ENCODE data around the gene ARHGAP6. TPM values are rescaled to one million over a fixed set of nuclear protein-coding genes. Genes with fewer than 3 reads are reported as not detected.
"Not testable (repeated sequence)": the region's sequence is repeated elsewhere in the genome, so short reads cannot be mapped to it uniquely, and the experiment has no call there.

ARHGAP6 gene
- total RNA-seq, 1 donor from 2014 or later, result not detected

DNA sequence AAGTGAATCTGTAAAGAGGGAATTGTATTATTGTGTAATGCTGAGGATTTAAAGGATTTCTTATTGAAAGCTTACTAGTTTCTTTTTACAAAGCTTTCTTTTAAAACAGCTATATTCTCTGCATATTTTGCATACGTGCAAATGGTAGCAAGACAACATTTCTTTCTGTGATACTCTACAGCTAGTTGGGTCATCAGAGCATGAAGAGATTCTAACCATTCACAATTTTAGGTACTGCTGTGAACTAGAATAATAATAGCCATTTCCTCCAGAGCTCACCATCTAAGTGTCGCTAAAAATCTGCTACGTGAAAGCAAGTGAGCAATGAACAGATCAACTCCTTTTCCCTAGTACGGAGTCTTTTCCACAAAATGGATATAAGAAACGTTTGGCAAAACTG lies 37.3 kb downstream of the ARHGAP6 start:
- intact Hi-C loops (cut with micrococcal nuclease), result no loop called here
- H3K4me3 Mint-ChIP-seq (ENCODE audit: low read depth), result no peak overlapping the region
- no peak for DNase-seq (ENCODE audit: low spot score)
- no peaks in the 10 kb centered on the region for H3K27me3 Mint-ChIP-seq (ENCODE audit: low read depth)
- H3K9me3 Mint-ChIP-seq, result no peaks in the 10 kb centered on the region
- no peak overlapping the region for H3K27ac Mint-ChIP-seq
- no peaks in the 10 kb centered on the region for H3K4me1 Mint-ChIP-seq (ENCODE audit: low read depth)
- H3K36me3 Mint-ChIP-seq (ENCODE audit: low read depth), result no peaks in the 10 kb centered on the region

DNA sequence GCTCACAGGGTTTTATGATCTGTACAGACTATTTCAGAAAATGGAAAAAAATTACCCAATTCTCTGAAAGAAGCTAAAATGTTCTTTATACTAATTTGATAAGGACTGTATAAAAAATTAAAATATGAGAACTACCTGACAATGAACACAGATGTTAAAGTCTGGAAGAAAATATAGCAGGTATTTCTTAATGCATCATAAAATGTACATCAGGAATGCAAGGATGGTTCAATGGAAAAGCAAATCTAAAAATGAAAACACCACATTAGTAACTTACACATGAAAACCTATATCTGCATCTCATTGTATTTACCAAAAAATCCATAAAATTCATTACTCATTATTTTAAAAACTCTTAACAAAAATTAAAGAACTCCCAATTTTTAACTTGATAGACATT lies 39.4 kb downstream of the ARHGAP6 start:
- Mint-ChIP-seq H3K4me3 (ENCODE audit: low read depth) (no peak overlapping the region), H3K9me3 (no peaks in the 10 kb centered on the region), H3K36me3 (ENCODE audit: low read depth) (no peaks in the 10 kb centered on the region), H3K27ac (no peak overlapping the region), H3K27me3 (ENCODE audit: low read depth) (no peaks in the 10 kb centered on the region), H3K4me1 (ENCODE audit: low read depth) (no peaks in the 10 kb centered on the region)
- intact Hi-C loops (cut with micrococcal nuclease), result no loop called here
- no peak for DNase-seq (ENCODE audit: low spot score)

DNA sequence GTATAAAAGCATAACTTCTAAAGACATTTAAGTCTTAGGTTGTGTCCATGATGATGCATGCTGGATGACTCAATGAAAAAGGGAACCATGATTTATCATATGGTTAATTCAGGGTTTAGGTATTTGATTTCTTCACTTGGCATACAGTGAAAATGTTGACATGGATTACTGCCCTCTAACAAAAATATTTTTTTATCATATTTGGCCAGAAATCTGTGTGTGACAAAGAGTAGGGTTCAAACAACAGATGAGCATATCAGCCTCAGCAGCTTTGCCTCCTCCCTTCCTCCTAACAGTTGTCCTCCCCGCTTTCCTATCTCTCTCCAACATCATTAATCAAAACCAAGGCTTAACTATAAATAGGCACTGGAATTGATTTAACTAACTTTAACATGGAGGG lies 46.3 kb downstream of the ARHGAP6 start:
- no peaks in the 10 kb centered on the region for H3K27me3 Mint-ChIP-seq (ENCODE audit: low read depth)
- H3K9me3 Mint-ChIP-seq, result no peaks in the 10 kb centered on the region
- no peaks in the 10 kb centered on the region for H3K4me1 Mint-ChIP-seq (ENCODE audit: low read depth)
- H3K4me3 Mint-ChIP-seq (ENCODE audit: low read depth), result no peak overlapping the region
- no peak for DNase-seq (ENCODE audit: low spot score)
- H3K36me3 Mint-ChIP-seq (ENCODE audit: low read depth), result no peaks in the 10 kb centered on the region
- no peak overlapping the region for H3K27ac Mint-ChIP-seq
- intact Hi-C loops (cut with micrococcal nuclease), result no loop called here

DNA sequence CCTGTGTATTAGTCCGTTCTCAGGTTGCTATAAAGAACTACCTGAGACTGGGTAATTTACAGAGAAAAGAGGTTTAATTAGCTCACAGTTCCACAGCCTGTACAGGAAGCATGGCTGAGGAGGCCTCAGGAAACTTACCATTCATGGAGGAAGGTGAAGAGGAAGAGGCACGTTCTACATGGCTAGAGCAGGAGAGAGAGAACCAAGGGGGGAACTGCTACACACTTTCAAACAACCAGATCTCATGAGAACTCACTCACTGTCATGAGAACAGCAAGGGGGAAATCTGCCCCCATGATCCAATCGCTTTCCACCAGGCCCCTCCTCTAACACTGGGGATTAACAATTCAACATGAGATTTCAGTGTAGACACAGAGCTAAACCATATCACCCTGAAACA lies 51.5 kb downstream of the ARHGAP6 start:
- DNase-seq (ENCODE audit: low spot score); H3K4me3 Mint-ChIP-seq (ENCODE audit: low read depth); intact Hi-C loops (cut with micrococcal nuclease); H3K9me3 Mint-ChIP-seq; H3K4me1 Mint-ChIP-seq (ENCODE audit: low read depth); H3K27me3 Mint-ChIP-seq (ENCODE audit: low read depth); H3K36me3 Mint-ChIP-seq (ENCODE audit: low read depth); H3K27ac Mint-ChIP-seq: not testable (repeated sequence)

DNA sequence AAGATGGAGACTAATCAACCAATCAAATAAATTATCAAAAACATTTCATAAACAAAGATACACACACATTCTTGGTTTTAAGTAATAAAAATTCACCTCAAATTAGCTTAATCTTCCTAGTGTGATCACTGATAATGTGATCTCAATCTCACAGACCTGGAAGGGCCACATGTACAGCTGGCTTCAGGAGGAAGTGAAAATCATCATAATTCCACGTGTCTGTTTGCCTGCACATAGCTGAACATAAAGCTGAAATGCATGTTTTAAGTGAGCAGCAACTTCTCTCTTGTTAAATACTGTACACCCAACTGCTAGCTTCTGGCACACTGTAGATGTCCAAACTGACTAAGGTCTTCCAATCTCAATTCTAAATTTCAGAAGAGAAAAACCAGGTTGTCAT lies 53.8 kb downstream of the ARHGAP6 start:
- Mint-ChIP-seq H3K9me3 (no peaks in the 10 kb centered on the region), H3K36me3 (ENCODE audit: low read depth) (no peaks in the 10 kb centered on the region), H3K27me3 (ENCODE audit: low read depth) (no peaks in the 10 kb centered on the region), H3K27ac (no peak overlapping the region), H3K4me3 (ENCODE audit: low read depth) (no peak overlapping the region), H3K4me1 (ENCODE audit: low read depth) (no peaks in the 10 kb centered on the region)
- no peak for DNase-seq (ENCODE audit: low spot score)
- intact Hi-C loops (cut with micrococcal nuclease), result no loop called here

DNA sequence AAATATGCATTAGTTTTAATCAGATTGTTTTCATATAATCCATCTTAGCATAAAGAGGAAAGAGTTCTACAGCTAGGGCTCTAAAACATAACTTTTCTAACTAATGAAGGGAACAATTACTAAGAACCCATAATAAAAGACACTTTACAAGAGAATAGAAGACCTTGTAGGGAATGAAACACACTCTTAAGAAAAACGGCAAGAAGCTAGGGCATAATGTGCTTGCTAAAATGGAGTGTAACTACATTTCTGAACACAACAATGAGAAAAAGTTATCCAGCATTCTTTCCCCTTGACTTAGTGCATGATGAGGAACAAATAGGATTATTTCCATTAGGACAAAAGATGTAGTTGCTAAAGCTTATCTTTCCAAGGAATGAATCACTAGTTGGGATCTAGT lies 54.6 kb downstream of the ARHGAP6 start:
- Mint-ChIP-seq H3K27ac (no peak overlapping the region), H3K4me3 (ENCODE audit: low read depth) (no peak overlapping the region), H3K36me3 (ENCODE audit: low read depth) (no peaks in the 10 kb centered on the region), H3K4me1 (ENCODE audit: low read depth) (no peaks in the 10 kb centered on the region), H3K27me3 (ENCODE audit: low read depth) (no peaks in the 10 kb centered on the region), H3K9me3 (no peaks in the 10 kb centered on the region)
- DNase-seq (ENCODE audit: low spot score), result no peak
- intact Hi-C loops (cut with micrococcal nuclease), result no loop called here

DNA sequence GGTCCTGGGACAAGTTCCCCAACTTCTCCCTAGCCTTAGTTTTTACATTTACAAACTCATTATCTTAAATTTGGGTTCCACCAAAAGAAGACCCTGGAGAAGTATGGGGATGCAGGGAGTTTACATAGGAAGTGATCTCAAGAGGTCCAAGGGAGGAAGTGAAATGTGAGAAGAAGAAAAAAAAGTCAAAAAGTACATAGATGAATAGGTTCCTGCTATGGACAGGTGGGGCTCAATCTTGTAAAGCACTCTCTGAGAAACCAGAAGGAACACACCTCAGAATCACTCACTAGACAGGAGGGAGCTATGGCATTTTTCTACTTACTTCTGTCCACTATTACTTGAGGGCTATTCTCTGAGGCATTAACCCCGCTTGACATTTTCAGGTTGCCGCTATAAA lies 56.6 kb downstream of the ARHGAP6 start:
- Mint-ChIP-seq H3K36me3 (ENCODE audit: low read depth) (no peaks in the 10 kb centered on the region), H3K9me3 (no peaks in the 10 kb centered on the region), H3K4me3 (ENCODE audit: low read depth) (no peak overlapping the region), H3K4me1 (ENCODE audit: low read depth) (no peaks in the 10 kb centered on the region), H3K27me3 (ENCODE audit: low read depth) (no peaks in the 10 kb centered on the region), H3K27ac (no peak overlapping the region)
- intact Hi-C loops (cut with micrococcal nuclease), result no loop called here
- DNase-seq (ENCODE audit: low spot score), result no peak

DNA sequence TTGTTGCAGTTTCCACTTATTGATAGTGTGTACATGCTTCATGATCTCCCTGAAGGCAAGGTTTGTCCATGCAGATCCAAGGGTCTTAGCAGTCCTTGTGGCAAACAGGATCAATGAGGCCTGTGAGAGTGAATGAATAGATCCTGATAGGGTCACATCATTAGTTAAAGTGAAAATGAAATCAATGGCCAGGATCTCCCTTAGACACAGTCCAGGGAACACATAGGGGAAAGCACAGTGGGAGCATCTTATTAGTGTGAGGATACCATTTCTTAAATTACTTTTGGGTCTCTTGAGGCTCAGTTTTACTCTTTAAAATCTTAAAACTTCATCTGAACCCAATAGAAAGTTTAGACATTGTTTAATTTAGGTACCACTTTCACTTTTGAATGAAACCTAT lies 59.3 kb downstream of the ARHGAP6 start:
- H3K27me3 Mint-ChIP-seq (ENCODE audit: low read depth), result no peaks in the 10 kb centered on the region
- H3K4me1 Mint-ChIP-seq (ENCODE audit: low read depth), result no peaks in the 10 kb centered on the region
- H3K4me3 Mint-ChIP-seq (ENCODE audit: low read depth), result no peak overlapping the region
- H3K9me3 Mint-ChIP-seq, result no peaks in the 10 kb centered on the region
- DNase-seq (ENCODE audit: low spot score), result no peak
- H3K27ac Mint-ChIP-seq, result no peak overlapping the region
- H3K36me3 Mint-ChIP-seq (ENCODE audit: low read depth), result no peaks in the 10 kb centered on the region
- intact Hi-C loops (cut with micrococcal nuclease), result no loop called here

DNA sequence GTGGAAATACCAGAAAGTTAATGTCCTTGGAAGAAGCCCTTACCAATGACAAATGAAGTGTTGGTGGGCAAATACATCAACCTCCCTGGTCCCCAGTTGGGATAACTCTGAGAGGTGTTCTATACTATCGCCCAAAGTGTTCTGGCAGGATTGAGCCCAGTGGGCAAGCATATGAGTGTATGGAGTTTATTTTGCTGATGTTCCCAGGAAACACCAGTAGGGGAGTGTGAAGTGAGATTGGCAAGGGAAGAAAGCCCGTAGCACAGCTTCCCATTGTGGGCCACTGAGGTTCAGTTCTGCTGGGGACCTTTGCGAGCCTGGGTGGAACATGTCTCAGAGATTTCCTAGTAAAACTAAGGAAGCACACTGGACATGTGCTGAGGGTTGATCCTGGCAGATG lies 65.1 kb downstream of the ARHGAP6 start:
- DNase-seq (ENCODE audit: low spot score), result no peak
- Mint-ChIP-seq H3K4me3 (ENCODE audit: low read depth) (no peak overlapping the region), H3K27me3 (ENCODE audit: low read depth) (peaks cover 7% of the 10 kb centered on the region), H3K4me1 (ENCODE audit: low read depth) (no peaks in the 10 kb centered on the region), H3K27ac (no peak overlapping the region), H3K9me3 (no peaks in the 10 kb centered on the region), H3K36me3 (ENCODE audit: low read depth) (no peaks in the 10 kb centered on the region)
- intact Hi-C loops (cut with micrococcal nuclease), result no loop called here

DNA sequence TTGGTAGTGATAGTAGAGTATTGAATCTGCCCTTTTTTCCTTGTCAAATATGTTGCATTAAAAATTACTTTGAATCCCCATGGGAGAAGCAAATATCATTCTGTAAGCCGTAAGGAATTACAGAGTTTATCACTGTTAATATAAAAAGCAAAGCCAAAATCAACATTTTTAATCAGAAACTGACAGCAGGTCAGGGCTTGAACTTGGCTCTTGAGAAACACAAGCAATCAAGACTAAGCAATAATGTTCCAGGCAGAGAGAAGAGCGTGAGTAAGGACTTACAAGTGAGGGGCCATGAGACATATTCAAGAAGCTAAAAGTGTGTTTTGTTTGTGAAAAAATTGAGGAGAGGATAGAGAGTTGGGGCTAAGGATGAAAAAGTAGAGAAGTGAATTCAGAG lies 68.2 kb downstream of the ARHGAP6 start:
- no peaks in the 10 kb centered on the region for H3K36me3 Mint-ChIP-seq (ENCODE audit: low read depth)
- DNase-seq (ENCODE audit: low spot score), result no peak
- intact Hi-C loops (cut with micrococcal nuclease), result no loop called here

DNA sequence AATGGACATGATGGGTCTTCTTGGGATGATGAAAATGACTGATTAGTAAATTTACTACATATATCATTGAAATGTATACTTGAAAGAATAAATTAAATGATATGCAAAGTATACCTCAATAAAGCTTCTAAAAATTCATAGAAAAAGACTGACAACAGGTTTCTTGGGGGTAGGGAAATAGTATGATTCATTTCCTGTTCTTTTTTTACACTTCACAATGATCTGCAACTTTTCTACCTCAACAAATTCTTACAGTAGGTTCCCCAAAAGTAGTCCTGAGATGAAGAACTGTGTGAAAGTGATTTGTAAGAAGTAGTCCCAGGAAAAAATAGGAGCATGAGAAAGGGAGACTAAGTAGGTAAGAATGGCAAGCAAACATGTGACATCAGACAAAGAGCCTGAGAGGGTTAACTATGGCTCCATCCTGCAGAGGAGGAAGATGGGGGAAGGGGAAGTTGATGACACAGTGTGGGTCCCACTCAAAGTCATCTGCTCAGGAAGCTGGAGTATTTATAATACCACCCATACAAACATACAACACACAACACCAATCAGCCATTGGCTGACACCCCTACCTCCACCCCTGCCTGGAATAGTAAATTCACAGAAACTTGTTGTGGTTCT lies 73.9 kb downstream of the ARHGAP6 start:
- Mint-ChIP-seq H3K4me1 (ENCODE audit: low read depth) (peaks cover 8% of the 10 kb centered on the region), H3K27me3 (ENCODE audit: low read depth) (peaks cover 2% of the 10 kb centered on the region), H3K9me3 (no peaks in the 10 kb centered on the region), H3K36me3 (ENCODE audit: low read depth) (no peaks in the 10 kb centered on the region), H3K4me3 (ENCODE audit: low read depth) (no peak overlapping the region), H3K27ac (peak overlapping the region; percentile 81)
- DNase-seq (ENCODE audit: low spot score), result no peak
- intact Hi-C loops (cut with micrococcal nuclease), result no loop called here

More for the DNA sequence above, 68.2 kb downstream of the ARHGAP6 start:
- Mint-ChIP-seq H3K27ac (no peak overlapping the region), H3K4me3 (ENCODE audit: low read depth) (no peak overlapping the region), H3K27me3 (ENCODE audit: low read depth) (peaks cover 7% of the 10 kb centered on the region), H3K4me1 (ENCODE audit: low read depth) (no peaks in the 10 kb centered on the region), H3K9me3 (no peaks in the 10 kb centered on the region)

DNA sequence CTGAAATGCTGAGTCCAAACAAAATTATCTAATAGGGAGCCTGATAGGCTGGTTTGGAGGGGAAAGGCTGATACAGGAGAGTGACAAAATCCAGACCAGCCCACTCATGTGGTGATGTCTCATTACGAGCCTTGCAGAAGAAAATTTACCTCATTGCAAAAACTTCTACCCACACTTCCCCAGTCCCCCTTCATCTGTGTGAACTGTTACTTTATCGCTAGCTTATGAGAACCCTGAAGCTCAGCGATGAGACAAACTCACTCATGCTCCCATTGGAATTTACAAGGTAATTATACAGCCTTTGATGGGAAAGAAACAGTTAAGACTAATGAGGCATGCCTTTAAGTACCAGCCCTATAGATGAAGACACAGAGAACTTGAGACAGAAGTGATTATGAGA lies 76.1 kb downstream of the ARHGAP6 start:
- Mint-ChIP-seq H3K4me1 (ENCODE audit: low read depth) (peaks cover 8% of the 10 kb centered on the region), H3K9me3 (no peaks in the 10 kb centered on the region), H3K4me3 (ENCODE audit: low read depth) (no peak overlapping the region), H3K27me3 (ENCODE audit: low read depth) (peaks cover 2% of the 10 kb centered on the region), H3K27ac (no peak overlapping the region), H3K36me3 (ENCODE audit: low read depth) (no peaks in the 10 kb centered on the region)
- intact Hi-C loops (cut with micrococcal nuclease), result no loop called here
- DNase-seq (ENCODE audit: low spot score), result no peak

DNA sequence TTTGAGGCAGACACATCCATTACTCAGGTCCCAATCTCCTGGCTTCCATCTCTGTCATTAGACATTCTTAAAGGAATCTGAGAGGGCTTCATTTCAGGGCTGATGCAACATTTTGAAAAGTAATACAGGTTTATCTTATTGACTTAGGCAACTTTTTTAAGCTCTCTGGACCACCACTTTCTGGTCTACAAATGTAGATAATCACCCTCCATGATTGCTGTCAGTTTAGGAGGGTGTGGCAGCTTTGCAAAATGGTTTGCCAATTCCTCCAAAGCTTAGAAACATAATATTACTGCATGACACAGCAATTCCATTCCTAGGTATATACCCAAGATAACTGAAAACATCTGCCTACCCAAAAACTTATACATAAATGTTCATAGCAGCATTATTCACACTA lies 77.6 kb downstream of the ARHGAP6 start:
- H3K4me3 Mint-ChIP-seq (ENCODE audit: low read depth), result no peak overlapping the region
- peaks cover 2% of the 10 kb centered on the region for H3K27me3 Mint-ChIP-seq (ENCODE audit: low read depth)
- peaks cover 8% of the 10 kb centered on the region for H3K4me1 Mint-ChIP-seq (ENCODE audit: low read depth)
- no peak for DNase-seq (ENCODE audit: low spot score)
- H3K27ac Mint-ChIP-seq, result no peak overlapping the region
- no peaks in the 10 kb centered on the region for H3K36me3 Mint-ChIP-seq (ENCODE audit: low read depth)
- intact Hi-C loops (cut with micrococcal nuclease), result no loop called here
- H3K9me3 Mint-ChIP-seq, result no peaks in the 10 kb centered on the region

DNA sequence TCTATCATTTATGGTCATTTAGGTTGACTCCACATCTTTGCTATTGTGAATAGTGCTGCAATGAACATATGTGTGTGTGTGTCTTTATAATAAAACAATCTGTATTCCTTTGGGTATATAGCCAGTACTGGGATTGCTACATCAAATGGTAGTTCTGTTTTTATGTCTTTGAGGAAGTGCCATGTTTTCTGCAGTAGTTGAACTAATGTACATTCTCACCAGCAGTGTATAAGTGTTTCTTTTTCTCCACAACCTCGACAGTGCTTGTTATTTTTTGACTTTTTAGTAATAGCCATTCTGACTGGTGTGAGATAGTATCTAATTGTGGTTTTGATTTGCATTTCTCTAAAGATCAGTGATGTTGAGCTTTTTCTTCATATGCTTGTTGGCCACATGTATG lies 80.5 kb downstream of the ARHGAP6 start:
- Mint-ChIP-seq H3K9me3 (no peaks in the 10 kb centered on the region), H3K27me3 (ENCODE audit: low read depth) (peaks cover 2% of the 10 kb centered on the region), H3K4me1 (ENCODE audit: low read depth) (no peaks in the 10 kb centered on the region), H3K4me3 (ENCODE audit: low read depth) (no peak overlapping the region), H3K36me3 (ENCODE audit: low read depth) (no peaks in the 10 kb centered on the region), H3K27ac (no peak overlapping the region)
- intact Hi-C loops (cut with micrococcal nuclease), result no loop called here
- no peak for DNase-seq (ENCODE audit: low spot score)

Data from activated T-helper 2 cell treated with anti-CD3 and anti-CD28 coated beads, Interferon-gamma antibody, Interleukin-2, Interleukin-4, amounts not matched to agents 10 μg/mL and 5 μg/mL and 100 μg/mL, durations not matched to agents 14 hours and 24 hours and 36 hours (primary cell).